ENCODE data around the gene TKT.

- TF ChIP-seq CTCF (IDR thresholded peaks at IDR 0.05) (no peak), POLR2A (IDR thresholded peaks at IDR 0.05) (no peak)
Observed at GRCh38 chr3:53242155-53242554, 13.7 kb downstream of the TKT start.

Data from right lobe of liver (tissue), 4 donors.